ENCODE results near the gene PDE8A. TPM values are rescaled to one million over a fixed set of nuclear protein-coding genes. Genes with fewer than 3 reads are reported as not detected.

Gene PDE8A
- total RNA-seq, 1 donor: 36.9 TPM

DNA sequence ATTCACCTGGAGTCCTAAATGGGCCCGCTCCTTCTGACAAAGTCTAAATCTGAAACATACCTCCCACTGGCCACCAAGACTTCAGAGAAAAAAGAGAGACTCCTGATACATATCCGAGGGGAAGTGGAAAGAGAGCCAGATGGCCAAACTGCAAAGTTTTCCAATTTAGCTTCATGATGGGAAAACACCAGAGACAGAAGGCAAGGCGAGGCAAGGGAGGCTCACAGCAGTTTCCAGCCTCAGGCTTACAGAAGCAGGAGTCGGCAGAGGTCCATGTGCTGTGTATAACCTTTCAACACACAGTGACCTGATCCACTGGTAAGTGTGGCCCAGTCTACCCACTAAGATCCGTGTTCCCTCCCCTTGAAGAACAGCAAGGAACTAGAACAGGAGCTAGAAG lies 29.9 kb upstream of the PDE8A start:
- no peak overlapping the region for H3K4me3 ChIP-seq (ENCODE audit: low read length)
- H3K27me3 ChIP-seq (ENCODE audit: insufficient read depth, low read length): no peaks in the 10 kb centered on the region
- no peaks in the 10 kb centered on the region for H3K9me3 ChIP-seq (ENCODE audit: low read depth, low read length)
- peaks cover 5% of the 10 kb centered on the region for H3K4me1 ChIP-seq (ENCODE audit: insufficient read depth, low read length)

DNA sequence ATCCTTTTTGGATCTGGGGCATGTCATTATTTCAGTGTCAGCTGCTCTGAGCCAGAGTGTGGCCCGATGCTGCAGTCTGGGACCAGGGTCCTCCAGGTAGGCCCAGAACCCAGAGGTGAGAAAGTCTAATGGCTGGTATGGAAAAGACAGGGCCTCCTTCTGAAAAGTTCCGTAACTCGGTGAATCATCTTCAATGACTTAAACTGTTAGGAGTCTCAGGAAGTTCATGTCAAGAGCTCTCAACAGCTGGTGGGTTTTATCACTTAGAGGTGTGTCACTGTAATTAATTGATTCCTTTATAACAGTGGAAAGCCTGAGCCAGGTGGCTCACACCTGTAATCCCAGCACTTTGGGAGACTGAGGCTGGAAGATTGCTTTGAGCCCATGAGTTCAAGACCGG lies 28.5 kb upstream of the PDE8A start:
- H3K4me1 ChIP-seq (ENCODE audit: insufficient read depth, low read length): peaks cover 5% of the 10 kb centered on the region
- H3K27me3 ChIP-seq (ENCODE audit: insufficient read depth, low read length): no peaks in the 10 kb centered on the region
- no peaks in the 10 kb centered on the region for H3K9me3 ChIP-seq (ENCODE audit: low read depth, low read length)
- no peak overlapping the region for H3K4me3 ChIP-seq (ENCODE audit: low read length)

DNA sequence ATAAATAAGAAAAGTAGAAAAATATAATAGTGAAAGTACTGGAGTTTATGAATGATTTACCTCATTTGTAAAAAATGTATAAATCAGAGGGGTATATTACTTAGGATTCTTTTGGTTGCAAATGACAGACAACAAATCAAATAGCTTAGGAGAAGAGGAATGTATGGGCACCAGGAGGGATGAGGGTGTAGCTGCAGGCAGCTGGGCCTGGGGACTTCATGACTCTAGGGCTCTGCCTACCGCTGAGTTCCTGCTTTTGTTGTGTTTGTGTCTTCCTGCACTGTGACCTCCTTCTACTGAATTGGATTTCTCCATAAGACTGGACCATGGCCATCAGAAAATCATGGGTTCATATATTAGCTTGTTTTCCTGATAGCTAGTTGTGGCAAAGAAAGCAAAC lies 27.9 kb upstream of the PDE8A start:
- peaks cover 5% of the 10 kb centered on the region for H3K4me1 ChIP-seq (ENCODE audit: insufficient read depth, low read length)
- H3K9me3 ChIP-seq (ENCODE audit: low read depth, low read length): no peaks in the 10 kb centered on the region

DNA sequence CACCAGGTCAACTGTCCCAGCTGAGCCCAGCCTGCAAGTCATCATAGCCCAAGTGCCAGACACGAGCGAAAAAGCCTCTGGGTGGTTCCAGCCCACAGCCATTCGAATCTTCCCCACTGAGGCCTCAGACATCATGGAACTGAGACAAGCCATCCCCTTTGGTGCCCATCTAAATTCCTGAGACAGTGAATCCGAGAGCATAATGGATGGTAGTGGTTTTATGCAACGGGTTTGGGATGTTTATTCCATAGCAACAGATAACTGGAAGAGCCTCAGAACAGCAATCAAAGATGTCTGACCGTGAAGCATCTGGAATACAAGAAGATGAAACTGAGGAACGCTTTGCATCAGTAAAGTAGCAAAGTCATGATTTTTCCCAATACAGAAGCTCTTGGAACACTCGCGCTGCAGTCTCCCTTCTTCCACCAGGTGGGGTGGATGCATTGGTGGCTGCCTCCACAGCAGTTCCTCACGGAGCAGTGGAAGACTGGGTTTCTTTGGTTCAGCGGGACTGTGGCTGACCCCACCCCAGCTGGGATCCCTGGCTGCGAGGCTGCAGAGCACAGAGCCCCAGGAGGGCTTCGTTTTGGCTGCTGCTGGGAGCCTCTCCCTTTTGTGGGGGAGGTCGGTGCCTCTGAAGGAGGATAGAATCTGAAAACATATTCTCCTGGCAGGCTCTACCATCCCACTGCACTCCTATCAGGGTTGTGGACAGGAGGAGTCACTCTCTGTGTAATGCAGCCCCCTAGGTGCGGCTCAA lies 26.4 kb upstream of the PDE8A start:
- H3K4me3 ChIP-seq (ENCODE audit: low read length): no peak overlapping the region
- peaks cover 18% of the 10 kb centered on the region for H3K4me1 ChIP-seq (ENCODE audit: insufficient read depth, low read length)
- no peaks in the 10 kb centered on the region for H3K9me3 ChIP-seq (ENCODE audit: low read depth, low read length)
- H3K27me3 ChIP-seq (ENCODE audit: insufficient read depth, low read length): no peaks in the 10 kb centered on the region

More for the DNA sequence above, 27.9 kb upstream of the PDE8A start:
- no peak overlapping the region for H3K4me3 ChIP-seq (ENCODE audit: low read length)
- H3K27me3 ChIP-seq (ENCODE audit: insufficient read depth, low read length): no peaks in the 10 kb centered on the region

DNA sequence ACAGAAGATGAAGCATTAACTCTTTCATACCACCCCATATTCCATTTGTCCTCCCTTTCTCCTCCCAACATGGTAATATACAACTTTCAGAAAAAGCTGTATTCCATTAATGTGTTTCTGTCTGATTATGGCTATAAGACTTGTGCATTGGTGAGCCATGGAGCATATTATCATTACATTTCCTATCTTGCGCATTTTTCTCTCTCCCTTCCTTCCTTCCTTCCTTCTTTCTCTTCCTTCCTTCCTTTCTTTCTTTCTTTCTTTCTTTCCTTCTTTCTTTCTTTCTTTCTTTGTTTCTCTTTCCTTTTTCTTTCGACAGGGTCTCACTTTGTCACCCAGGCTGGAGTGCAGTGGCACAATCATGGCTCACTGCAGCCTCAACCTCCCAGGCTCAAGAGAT lies 25.5 kb upstream of the PDE8A start:
- no peaks in the 10 kb centered on the region for H3K27me3 ChIP-seq (ENCODE audit: insufficient read depth, low read length)
- no peak overlapping the region for H3K4me3 ChIP-seq (ENCODE audit: low read length)
- H3K4me1 ChIP-seq (ENCODE audit: insufficient read depth, low read length): peaks cover 19% of the 10 kb centered on the region
- H3K9me3 ChIP-seq (ENCODE audit: low read depth, low read length): no peaks in the 10 kb centered on the region

DNA sequence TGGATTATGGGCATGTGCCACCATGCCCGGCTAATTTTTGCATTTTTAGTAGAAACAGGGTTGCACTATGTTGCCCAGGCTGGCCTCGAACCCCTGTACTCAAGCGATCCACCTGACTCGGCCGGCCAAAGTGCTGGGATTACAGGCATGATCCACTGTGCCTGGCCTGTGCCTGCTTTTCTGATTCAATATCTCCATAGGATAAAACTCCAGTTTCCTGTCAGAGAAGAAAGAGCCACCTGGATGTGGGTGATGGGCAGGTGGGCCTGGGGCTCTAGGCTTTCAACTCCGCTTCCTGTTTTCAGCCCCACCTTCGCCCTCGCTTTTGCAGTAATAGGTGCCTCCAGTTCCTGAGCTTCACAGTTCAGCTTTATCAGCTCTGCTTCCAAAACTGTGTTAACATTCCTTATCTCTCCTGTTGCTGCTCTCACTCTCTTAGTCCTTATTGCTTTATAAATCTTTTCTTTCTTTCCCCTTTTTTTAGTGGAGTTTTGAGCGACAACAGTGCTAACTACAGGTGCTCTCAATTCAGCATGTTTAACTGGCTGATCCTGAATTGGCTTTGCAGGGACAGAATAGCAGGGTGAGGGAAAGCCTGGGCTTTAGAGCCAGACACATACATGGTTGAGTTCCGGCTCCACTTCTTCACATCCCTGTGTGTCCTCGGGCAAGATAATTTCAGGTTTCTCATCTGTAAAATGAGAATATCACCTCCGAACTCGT lies 21.1 kb upstream of the PDE8A start:
- no peak overlapping the region for H3K4me3 ChIP-seq (ENCODE audit: low read length)
- no peaks in the 10 kb centered on the region for H3K27me3 ChIP-seq (ENCODE audit: insufficient read depth, low read length)
- peaks cover 17% of the 10 kb centered on the region for H3K4me1 ChIP-seq (ENCODE audit: insufficient read depth, low read length)
- no peaks in the 10 kb centered on the region for H3K9me3 ChIP-seq (ENCODE audit: low read depth, low read length)

DNA sequence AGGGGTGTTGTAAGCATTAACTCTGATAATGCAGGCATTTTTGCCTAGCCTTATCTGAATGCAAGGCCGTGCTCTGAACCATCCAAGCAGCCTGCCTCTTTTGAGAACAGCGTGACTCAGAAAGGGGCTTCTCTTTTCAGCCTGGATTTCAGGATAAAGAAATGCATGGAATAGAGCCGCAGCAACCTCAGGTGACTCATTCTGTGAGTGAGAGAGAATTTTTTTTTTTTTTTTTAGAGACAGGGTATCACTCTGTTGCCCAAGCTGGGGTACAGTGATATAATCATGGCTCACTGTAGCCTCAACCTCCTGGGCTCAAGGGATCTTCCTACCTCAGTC lies 20.6 kb upstream of the PDE8A start:
- Histone ChIP-seq H3K9me3 (ENCODE audit: low read depth, low read length) (no peaks in the 10 kb centered on the region), H3K27me3 (ENCODE audit: insufficient read depth, low read length) (no peaks in the 10 kb centered on the region), H3K4me1 (ENCODE audit: insufficient read depth, low read length) (peaks cover 14% of the 10 kb centered on the region), H3K4me3 (ENCODE audit: low read length) (no peak overlapping the region)

DNA sequence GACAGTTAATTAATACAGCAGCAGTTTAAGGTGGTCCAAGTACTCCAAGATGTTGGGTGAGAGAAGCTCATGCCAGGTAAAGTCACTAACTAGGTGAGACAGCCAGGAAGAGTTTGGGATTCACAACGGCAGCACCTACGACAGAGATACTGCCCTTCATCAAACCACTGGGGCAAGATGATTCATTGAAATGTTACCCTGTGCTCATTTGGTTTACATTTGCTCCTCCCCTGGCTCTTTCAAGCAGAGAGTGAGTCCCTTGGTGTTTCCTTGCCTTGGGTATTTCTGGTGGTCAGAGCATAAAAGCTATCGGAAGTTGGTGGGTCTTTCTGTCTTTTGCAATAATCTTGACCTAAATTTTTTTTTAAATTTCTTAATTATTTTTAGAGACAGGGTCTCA lies 19.9 kb upstream of the PDE8A start:
- H3K9me3 ChIP-seq (ENCODE audit: low read depth, low read length): no peaks in the 10 kb centered on the region
- no peak overlapping the region for H3K4me3 ChIP-seq (ENCODE audit: low read length)
- no peaks in the 10 kb centered on the region for H3K27me3 ChIP-seq (ENCODE audit: insufficient read depth, low read length)
- H3K4me1 ChIP-seq (ENCODE audit: insufficient read depth, low read length): peaks cover 14% of the 10 kb centered on the region

DNA sequence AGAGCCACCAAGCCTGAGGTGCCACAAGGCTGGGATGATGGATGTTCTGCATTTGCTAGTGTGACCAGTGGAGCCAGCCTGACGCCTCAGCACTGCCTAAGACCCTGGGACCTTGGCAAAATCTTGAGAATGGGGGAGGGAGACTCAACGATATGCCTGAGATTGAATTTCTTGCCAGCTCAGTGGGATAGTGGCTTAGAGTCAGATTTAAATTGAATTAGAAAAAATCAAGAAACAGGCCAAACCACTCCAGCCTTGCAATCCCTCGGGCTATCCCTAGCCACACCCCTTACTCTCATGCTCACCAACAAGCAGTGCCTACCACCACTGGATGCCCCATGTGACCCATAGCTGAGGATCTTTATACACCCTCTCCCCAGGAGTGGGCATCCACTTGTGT lies 18.7 kb upstream of the PDE8A start:
- peaks cover 14% of the 10 kb centered on the region for H3K4me1 ChIP-seq (ENCODE audit: insufficient read depth, low read length)
- H3K27me3 ChIP-seq (ENCODE audit: insufficient read depth, low read length): no peaks in the 10 kb centered on the region
- H3K4me3 ChIP-seq (ENCODE audit: low read length): no peak overlapping the region
- H3K9me3 ChIP-seq (ENCODE audit: low read depth, low read length): no peaks in the 10 kb centered on the region

DNA sequence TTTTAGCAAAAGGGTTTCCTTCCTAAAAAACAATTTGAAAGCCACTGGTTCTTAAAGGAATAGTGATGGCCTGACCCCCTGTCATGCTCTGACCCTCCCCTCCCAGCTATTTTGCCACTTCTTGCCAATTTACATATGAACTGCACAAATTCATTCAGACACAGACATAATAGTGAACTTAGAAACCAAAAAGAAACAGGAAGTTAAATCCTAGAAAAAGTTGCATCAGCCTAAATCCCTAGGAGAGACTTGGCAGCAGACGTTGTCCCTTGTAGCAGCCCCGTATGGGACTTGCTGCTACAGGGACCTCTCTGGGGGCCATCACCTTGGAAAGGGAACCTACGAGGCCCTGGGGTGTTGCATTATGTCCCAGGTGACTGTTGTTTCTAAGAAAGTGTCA lies 14.3 kb upstream of the PDE8A start:
- Histone ChIP-seq H3K4me1 (ENCODE audit: insufficient read depth, low read length) (no peaks in the 10 kb centered on the region), H3K9me3 (ENCODE audit: low read depth, low read length) (no peaks in the 10 kb centered on the region), H3K4me3 (ENCODE audit: low read length) (no peak overlapping the region), H3K27me3 (ENCODE audit: insufficient read depth, low read length) (no peaks in the 10 kb centered on the region)

DNA sequence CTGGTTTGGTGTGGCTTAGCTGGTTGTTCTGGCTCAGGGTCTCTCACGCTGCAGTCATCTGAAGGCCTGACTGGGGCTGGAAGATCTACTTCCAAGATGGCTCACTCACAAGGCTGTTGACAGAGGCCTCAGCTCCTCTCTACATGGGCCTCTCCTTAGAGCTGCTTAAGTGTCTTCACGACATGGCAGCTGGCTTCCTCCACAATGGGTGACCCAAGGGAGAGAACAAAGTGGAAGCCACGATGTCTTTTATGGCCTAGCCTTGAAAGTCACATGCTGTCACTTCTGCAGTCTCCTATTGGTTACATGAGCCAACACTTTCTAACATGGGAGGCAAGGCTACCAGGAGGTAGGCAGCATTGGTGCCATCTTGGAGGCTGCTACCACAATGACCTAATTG lies 13.4 kb upstream of the PDE8A start:
- H3K9me3 ChIP-seq (ENCODE audit: low read depth, low read length): no peaks in the 10 kb centered on the region
- no peaks in the 10 kb centered on the region for H3K27me3 ChIP-seq (ENCODE audit: insufficient read depth, low read length)
- no peak overlapping the region for H3K4me3 ChIP-seq (ENCODE audit: low read length)
- H3K4me1 ChIP-seq (ENCODE audit: insufficient read depth, low read length): no peaks in the 10 kb centered on the region

DNA sequence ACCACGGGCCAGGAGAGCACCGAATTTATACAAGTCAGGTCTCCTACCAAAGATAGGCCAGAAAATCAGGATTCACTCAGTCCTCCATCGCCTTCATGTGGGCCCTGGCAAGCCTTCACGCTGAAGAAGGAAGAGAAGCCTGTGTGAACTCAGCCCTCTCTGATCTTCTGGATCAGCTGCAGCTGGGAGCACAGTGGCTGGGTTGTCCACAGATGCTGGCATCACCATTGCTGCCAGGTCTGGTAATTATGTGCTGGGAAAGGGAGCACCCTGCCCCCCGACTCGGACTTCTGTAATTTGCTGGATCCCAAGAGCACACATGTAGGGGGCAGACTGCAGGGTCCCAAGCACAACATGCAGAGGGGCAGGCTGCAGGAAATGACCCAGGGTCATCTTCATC lies 12.4 kb upstream of the PDE8A start:
- H3K27me3 ChIP-seq (ENCODE audit: insufficient read depth, low read length): no peaks in the 10 kb centered on the region
- H3K4me3 ChIP-seq (ENCODE audit: low read length): no peak overlapping the region
- no peaks in the 10 kb centered on the region for H3K9me3 ChIP-seq (ENCODE audit: low read depth, low read length)
- no peaks in the 10 kb centered on the region for H3K4me1 ChIP-seq (ENCODE audit: insufficient read depth, low read length)

DNA sequence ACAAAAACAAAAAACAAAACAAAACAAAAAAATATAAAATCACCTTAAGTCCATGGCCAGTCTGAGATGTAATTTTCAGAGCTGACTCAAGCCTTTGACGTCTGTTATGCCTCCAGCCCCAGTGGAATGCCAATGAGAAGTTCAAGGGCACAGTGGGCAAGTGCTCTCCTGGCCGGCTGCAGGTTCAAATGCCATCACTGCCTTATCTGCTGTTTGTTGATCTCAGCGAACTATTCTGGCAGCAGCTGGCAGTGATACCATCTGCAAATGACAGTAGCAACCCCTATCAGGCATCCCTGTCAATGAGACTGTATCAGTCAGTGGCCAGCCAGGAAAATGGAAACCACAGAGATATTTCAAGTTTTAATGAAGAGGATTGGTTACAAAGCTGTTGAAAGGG lies 10.8 kb upstream of the PDE8A start:
- no peaks in the 10 kb centered on the region for H3K9me3 ChIP-seq (ENCODE audit: low read depth, low read length)
- no peaks in the 10 kb centered on the region for H3K4me1 ChIP-seq (ENCODE audit: insufficient read depth, low read length)
- H3K27me3 ChIP-seq (ENCODE audit: insufficient read depth, low read length): no peaks in the 10 kb centered on the region
- H3K4me3 ChIP-seq (ENCODE audit: low read length): no peak overlapping the region

DNA sequence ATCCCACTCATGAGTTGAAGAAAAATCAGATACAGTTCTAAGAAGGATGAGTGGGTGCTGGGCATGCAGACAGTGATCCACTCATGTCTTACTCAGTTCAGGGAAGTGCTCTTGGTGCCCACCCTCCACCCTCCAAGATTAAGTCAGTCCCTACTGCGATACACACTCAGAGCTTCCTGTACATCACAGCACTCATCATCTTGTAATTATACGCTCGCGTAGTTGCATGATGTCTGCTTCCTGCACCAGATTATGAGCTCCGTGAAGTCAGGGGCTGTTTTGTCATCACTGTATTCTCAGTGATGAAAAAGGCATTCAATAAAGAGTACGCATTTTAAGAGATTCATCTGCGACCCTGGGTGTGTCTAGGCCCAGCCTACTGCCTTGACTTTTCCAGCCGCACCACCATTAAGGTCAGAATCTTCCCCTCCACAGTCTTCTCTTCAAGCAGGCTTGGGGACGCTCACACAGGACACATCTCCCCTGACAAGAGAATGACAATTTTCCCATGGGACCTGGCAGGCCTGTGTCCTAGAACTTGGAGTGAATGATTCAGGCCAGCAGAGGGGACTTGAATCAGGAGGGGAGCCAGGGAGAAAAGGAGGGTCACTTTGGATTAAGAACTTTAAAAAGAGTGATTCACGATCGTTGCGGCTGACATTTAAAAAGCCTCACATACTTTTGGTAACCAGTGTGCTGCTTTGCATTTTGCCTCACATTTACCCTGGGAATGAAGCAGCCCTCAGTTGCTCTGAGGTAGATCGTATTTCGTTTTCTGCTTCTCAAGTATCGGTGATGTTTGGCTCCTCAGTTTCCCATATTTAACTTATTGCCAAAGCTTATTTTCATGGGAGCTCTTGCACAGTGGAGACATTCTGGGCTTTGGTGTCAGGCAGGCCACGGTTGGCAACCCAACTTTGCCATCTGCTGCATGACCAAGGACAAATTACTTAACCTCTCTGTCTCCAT lies 7.9 kb upstream of the PDE8A start:
- Histone ChIP-seq H3K9me3 (ENCODE audit: low read depth, low read length) (no peaks in the 10 kb centered on the region), H3K4me1 (ENCODE audit: insufficient read depth, low read length) (no peaks in the 10 kb centered on the region), H3K4me3 (ENCODE audit: low read length) (no peak overlapping the region)

DNA sequence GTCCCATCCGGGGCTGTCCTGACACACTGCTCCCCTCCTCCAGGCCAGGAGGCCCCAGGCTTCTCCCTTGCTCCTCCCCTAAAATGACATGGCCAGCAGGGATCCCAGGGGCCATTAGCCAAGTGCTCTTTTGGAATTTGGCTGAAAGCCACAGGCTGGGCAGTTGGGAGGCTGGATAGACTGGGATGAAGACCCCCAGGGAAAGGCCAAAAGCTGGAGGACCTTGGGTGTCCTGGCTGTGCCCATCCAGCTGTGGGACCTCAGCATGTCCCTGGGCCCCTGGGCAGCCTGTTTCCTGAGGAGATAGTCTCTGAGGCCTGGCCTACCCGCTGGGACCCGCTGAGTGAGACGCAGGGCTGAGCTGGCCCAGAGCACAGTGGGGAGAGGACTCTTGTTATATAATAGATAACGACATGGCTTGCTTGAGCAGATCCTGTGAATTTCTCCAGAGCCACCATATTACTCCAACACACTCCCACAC lies 5.7 kb upstream of the PDE8A start:
- Histone ChIP-seq H3K9me3 (ENCODE audit: low read depth, low read length) (no peaks in the 10 kb centered on the region), H3K4me1 (ENCODE audit: insufficient read depth, low read length) (peaks cover 7% of the 10 kb centered on the region), H3K27me3 (ENCODE audit: insufficient read depth, low read length) (no peaks in the 10 kb centered on the region)

More for the DNA sequence above, 7.9 kb upstream of the PDE8A start:
- H3K27me3 ChIP-seq (ENCODE audit: insufficient read depth, low read length): no peaks in the 10 kb centered on the region

More for the DNA sequence above, 5.7 kb upstream of the PDE8A start:
- H3K4me3 ChIP-seq (ENCODE audit: low read length): no peak overlapping the region

Data from mononuclear cell (primary cell).